GM18519 (cell line): ENCODE results near the gene SPNS1.

Experiments
- ATAC-seq: cut with Tn5 transposase; IDR thresholded peaks from one replicate; pipeline ENCODE4 v1.9.1; 2021; ENCODE audit warnings: mild to moderate bottlenecking, moderate library complexity; ENCODE audit not compliant: unreplicated experiment, low FRiP score

SPNS1 gene

GRCh38 chr16:29025218-29025617 is 50.6 kb downstream of the SPNS1 start:
- ATAC-seq: no peak

- ATAC-seq: no peak
Measured at GRCh38 chr16:29025735-29026134, 51.2 kb downstream of the SPNS1 start.

DNA sequence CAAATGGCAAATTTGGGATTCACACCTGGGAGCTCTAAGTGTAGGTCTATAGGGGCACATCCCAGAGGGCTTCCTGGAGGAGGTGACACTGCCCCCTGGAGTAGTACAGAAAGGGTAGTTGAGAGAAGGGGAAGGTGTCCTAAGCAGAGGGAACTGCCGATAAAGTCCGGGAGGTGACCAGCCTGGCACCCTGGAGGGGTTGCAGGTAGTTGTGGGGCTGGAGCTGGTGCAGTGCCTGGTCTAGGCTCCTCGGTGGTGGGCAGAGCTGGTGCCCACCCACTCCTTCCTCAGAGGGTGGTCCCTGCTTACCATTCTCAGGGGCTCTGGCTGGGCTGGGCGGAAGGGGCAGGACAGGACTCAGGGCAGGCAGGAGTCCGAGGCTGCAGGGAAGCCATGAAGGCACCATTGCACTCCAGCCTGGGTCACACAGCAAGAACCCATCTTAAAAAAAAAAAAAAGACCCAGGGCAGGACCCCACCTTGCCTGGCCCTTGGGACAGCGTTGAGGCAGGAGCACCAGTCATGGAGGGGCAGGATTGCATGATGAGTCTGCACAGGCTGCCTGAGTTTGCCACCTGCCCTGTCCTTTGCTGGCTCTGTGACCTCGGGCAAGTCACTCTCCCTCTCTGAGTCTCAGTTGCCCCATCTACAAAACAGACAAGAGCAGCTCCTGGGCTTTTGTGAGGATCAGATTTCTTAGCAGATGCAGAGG is 54.0 kb downstream of the SPNS1 start:
- no peak for ATAC-seq

GRCh38 chr16:29029168-29029994 is 54.8 kb downstream of the SPNS1 start:
- no peak for ATAC-seq

DNA sequence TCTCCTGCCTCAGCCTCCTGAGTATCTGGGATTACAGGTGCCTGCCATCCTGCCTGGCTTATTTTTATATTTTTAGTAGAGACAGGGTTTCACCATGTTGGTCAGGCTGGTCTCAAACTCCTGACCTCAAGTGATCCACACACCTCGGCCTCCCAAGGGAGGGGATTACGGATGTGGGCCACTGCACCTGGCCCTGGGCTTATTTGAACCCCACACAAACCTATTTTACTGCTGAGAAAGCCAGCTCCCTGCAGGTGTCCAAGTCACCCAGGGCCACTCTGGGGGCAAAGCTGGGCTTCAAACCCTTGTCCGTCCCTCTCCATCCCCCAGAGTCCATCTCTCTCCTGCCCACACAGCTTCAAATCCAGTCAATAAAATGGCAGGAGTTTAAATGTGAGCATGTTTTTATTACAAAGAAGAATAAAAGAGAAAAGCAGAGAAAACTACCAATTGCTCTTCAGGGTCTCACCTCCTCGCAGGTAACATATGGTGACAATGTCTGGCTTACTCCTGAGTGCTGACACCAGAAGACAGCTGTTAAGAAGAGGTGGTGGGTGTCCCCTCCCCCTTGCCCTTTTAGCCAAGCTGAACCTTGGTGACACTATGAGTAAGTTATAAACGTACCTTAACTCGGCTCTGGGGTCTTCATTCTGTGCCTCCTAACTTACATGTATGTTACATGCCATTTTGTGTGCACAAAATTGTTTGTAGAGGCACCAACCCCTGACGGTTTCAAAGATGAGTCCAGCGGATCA is 55.7 kb downstream of the SPNS1 start:
- ATAC-seq: no peak
